Skeletal muscle satellite cell (primary cell): ENCODE results near the gene OR5B2.
A peak's percentile ranks its signal among the peaks of the same experiment; 100 is the strongest.
"Not testable (repeated sequence)": the region's sequence is repeated elsewhere in the genome, so short reads cannot be mapped to it uniquely, and the experiment has no call there.

Experiments
- H3K27me3 ChIP-seq: 2 replicates; pipeline ENCODE4 v1.7.0; 2013; ENCODE audit warnings: low read length; ENCODE audit not compliant: control insufficient read depth, insufficient read depth
- H3K36me3 ChIP-seq: 2 replicates; pipeline ENCODE4 v1.7.0; 2013; ENCODE audit warnings: mild to moderate bottlenecking, control low read depth, low read length; ENCODE audit not compliant: insufficient read depth
- H3K4me1 ChIP-seq: 2 replicates; pipeline ENCODE4 v1.7.0; 2013; ENCODE audit warnings: low read length; ENCODE audit not compliant: control insufficient read depth, insufficient read depth
- H3K4me2 ChIP-seq: 2 replicates; pipeline ENCODE4 v1.7.0; 2013; ENCODE audit warnings: mild to moderate bottlenecking, low read length
- H3K4me3 ChIP-seq: 2 replicates; pipeline ENCODE4 v1.7.0; 2013; ENCODE audit warnings: low read length
- H3K9ac ChIP-seq: 2 replicates; pipeline ENCODE4 v1.7.0; 2013; ENCODE audit warnings: mild to moderate bottlenecking, low read depth, low read length, moderate library complexity
- H3K9me3 ChIP-seq: replicated peaks from 2 replicates; pipeline ENCODE4 v1.7.0; 2013; ENCODE audit warnings: mild to moderate bottlenecking, control low read depth, low read length

OR5B2 gene

DNA sequence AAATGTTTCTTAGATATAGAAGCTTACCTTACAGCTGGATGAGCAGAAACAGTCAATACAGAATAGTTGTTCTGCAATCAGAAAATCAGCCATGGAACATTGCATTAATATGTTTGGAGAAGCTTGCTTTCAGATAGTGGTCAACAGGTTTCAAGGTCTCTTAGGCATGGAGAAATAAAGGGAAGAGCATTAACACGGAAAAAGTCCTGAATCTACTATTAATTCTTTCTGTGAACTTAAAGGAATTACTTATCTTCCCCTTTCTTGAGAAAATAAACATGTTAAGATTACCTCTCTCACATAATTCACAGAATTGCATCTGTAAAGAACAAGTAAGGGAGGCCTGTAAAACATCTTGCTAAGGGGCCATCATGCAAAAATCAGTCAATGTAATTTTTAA is 21.1 kb downstream of the OR5B2 start, which contains the start of gene OR5B3:
TSS of gene OR5B3 (minus strand) at position 101 of the 400 bp plus-strand sequence. CDS start 3,465 bp downstream, outside the sequence.
- no peaks in the 10 kb centered on the region for H3K36me3 ChIP-seq
- no peak within 1 kb of the TSS for H3K4me3 ChIP-seq
- H3K4me2 ChIP-seq: no peak within 1 kb of the TSS
- no peaks in the 10 kb centered on the region for H3K27me3 ChIP-seq
- no peak within 1 kb of the TSS for H3K9ac ChIP-seq
- H3K4me1 ChIP-seq: no peaks in the 10 kb centered on the region
- H3K9me3 ChIP-seq: no peaks in the 10 kb centered on the region

DNA sequence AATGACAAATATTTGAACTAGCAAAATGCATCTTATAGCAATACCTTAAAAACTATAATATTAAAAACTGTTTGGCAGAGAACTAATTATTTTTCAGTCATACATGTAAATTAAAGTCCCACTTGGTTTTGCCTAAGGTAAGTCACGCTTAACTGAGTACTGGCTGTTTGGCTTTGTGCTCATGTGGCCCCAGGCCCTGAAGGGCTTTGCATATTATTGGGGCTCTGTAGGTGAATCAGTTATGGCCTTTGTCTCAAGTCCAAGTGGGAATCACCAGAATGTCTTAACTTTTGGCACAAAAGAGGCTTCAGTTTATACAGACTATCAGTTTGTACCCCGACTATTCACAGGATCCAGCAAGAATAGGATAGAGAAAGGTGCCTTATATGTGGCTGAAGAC is 28.3 kb downstream of the OR5B2 start:
- not testable (repeated sequence) for H3K27me3 ChIP-seq, H3K9ac ChIP-seq, H3K9me3 ChIP-seq, H3K4me2 ChIP-seq, H3K4me3 ChIP-seq, H3K4me1 ChIP-seq, H3K36me3 ChIP-seq

DNA sequence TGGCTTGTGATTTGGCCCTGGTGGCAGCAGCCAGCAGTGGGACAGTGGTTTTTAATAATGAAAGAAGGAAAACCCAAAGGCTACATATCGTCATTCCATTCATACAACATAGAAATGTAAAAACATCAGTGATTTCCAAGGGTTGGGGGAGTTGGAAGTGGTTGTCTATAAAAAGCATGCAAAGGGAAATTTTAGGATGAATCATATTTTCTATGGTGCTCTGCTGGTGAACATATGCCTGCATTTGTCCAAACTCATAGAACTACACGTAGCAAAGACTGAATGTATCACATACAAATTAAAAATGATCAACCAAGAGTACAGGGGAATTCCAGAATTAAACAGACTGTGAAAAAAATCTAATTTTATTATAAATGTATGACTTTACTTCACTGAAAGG is 32.3 kb downstream of the OR5B2 start:
- Histone ChIP-seq H3K9me3 (peaks cover 6% of the 10 kb centered on the region), H3K36me3 (no peaks in the 10 kb centered on the region), H3K4me2 (no peak overlapping the region), H3K27me3 (no peaks in the 10 kb centered on the region), H3K4me1 (peaks cover 33% of the 10 kb centered on the region), H3K4me3 (no peak overlapping the region), H3K9ac (no peak overlapping the region)

DNA sequence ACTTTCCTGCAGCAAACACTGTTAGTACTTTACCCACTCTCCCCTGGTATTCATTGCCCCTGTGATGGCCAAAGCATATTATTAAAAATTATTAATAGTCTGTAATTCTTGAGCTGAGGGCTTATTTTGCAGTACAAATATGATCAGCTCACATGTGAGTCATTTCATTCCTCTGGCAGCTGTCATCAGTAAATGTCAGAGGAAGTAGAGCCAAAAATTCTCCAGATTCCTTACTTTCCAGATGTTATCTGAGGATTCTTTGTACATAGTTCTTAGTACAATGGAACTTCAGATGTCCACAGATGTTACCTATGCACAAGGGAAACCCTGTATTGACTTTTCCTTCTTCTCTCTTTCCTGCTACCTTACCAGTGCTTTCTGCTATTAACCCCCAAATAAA is 33.7 kb downstream of the OR5B2 start:
- peak overlapping the region; percentile 56 for H3K4me2 ChIP-seq
- no peaks in the 10 kb centered on the region for H3K27me3 ChIP-seq
- H3K9me3 ChIP-seq: peaks cover 6% of the 10 kb centered on the region
- H3K9ac ChIP-seq: peak overlapping the region; percentile 39
- no peak overlapping the region for H3K4me3 ChIP-seq
- peaks cover 33% of the 10 kb centered on the region for H3K4me1 ChIP-seq
- H3K36me3 ChIP-seq: no peaks in the 10 kb centered on the region

DNA sequence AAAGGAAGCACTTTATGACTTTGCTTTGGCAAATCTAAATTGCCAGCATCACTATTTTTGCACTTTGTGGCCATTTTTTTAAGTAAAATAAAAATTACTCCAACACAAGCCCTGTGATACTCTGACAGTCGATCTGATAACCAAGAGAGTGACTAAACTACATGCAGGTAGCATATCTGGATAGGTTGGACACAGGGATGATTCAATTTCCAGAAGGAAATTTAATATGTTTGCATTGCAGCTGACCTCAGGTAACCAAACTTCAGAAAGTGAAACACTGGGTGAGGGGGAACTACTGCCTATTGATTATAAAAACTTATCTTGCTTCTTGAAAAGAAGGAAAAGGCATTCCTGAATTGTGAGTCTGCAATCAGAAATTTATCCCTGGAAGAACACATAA is 35.2 kb downstream of the OR5B2 start:
- peak overlapping the region; percentile 39 for H3K9ac ChIP-seq
- no peaks in the 10 kb centered on the region for H3K27me3 ChIP-seq
- H3K9me3 ChIP-seq: peaks cover 6% of the 10 kb centered on the region
- H3K4me1 ChIP-seq: peaks cover 38% of the 10 kb centered on the region
- no peak overlapping the region for H3K4me2 ChIP-seq
- H3K4me3 ChIP-seq: no peak overlapping the region
- H3K36me3 ChIP-seq: no peaks in the 10 kb centered on the region

DNA sequence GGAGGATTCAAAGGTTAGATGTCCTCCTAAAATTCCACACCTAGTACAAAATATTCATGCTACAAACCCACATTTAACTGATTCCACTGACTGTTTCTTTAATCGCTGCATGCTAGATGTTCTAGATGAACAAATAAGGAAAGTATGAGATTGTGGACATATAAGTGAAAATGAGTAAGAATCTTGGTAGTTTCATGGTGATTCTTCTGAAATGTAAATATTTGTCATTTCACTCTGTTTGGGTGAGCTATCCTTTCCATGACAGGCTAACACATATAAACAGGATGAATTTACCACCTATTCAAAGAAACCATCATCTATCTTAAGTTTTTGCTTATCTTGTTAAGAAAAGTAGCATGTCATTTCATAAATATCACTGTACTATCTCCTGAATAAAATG is 36.0 kb downstream of the OR5B2 start:
- H3K27me3 ChIP-seq: no peaks in the 10 kb centered on the region
- no peak overlapping the region for H3K4me3 ChIP-seq
- no peaks in the 10 kb centered on the region for H3K36me3 ChIP-seq
- H3K4me1 ChIP-seq: peaks cover 38% of the 10 kb centered on the region
- no peak overlapping the region for H3K4me2 ChIP-seq
- H3K9me3 ChIP-seq: peaks cover 6% of the 10 kb centered on the region
- H3K9ac ChIP-seq: no peak overlapping the region

DNA sequence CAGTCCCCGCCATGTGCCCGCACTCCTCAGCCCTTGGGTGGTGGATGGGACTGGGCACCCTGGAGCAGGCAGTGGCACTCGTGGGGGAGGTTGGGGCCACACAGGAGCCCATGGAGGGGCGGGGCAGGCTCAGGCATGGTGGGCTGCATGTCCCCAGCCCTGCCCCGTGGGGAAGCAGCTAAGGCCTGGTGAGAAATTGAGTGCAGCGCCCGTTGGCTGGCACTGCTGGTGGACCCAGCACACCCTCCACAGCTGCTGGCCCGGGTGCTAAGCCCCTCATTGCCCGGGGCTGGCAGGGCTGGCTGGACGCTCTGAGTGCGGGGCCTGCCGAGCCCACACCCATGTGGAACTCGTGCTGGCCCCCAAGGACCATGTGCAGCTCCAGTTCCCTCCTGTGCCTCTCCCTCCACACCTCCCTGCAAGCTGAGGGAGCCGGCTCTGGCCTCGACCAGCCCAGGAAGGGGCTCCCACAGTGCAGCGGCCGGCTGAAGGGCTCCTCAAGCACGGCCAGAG is 37.3 kb downstream of the OR5B2 start:
- peaks cover 38% of the 10 kb centered on the region for H3K4me1 ChIP-seq
- H3K4me3 ChIP-seq: no peak overlapping the region
- H3K4me2 ChIP-seq: no peak overlapping the region
- no peaks in the 10 kb centered on the region for H3K27me3 ChIP-seq
- H3K9ac ChIP-seq: no peak overlapping the region
- no peaks in the 10 kb centered on the region for H3K36me3 ChIP-seq
- H3K9me3 ChIP-seq: peaks cover 6% of the 10 kb centered on the region
